HCT116 (cell line): ENCODE results near the gene CAST.

Source experiments
- EZH2 ChIP-seq: fragments of 200-600 bp; sonication (generic); IDR thresholded peaks from 2 replicates; pipeline ENCODE4 v1.6.1; 2017; ENCODE audit warnings: antibody characterized with exemption, mixed run types
- JUND ChIP-seq: IDR thresholded peaks from 2 replicates; pipeline ENCODE4 v1.6.1; 2012
- POLR2A ChIP-seq: IDR thresholded peaks from 2 replicates; pipeline ENCODE4 v1.7.0; 2011; ENCODE audit warnings: borderline replicate concordance; ENCODE audit not compliant: insufficient read depth, insufficient read length; ENCODE audit errors: extremely low read depth
- TF ChIP-seq, protein P1 (sequence below), 3 experiments: fragments of 200-600 bp in 1 of 3; sonication (generic) in 1 of 3; IDR thresholded peaks in 2 of 3; conservative IDR thresholded peaks in 1 of 3; 2 replicates each; pipeline ENCODE4 v1.5.1; 2012 to 2017; ENCODE audit warnings: low read depth in 2 of 3, low read length in 2 of 3, antibody characterized with exemption in 1 of 3, borderline replicate concordance in 1 of 3, control low read depth in 1 of 3, mild to moderate bottlenecking in 1 of 3, mixed read lengths in 1 of 3, mixed run types in 1 of 3, moderate library complexity in 1 of 3; ENCODE audit not compliant: insufficient read depth in 1 of 3
- TF ChIP-seq, protein P2 (sequence below): IDR thresholded peaks from 2 replicates; pipeline ENCODE4 v1.6.1; 2012
- TF ChIP-seq, protein P3 (sequence below): IDR thresholded peaks from 2 replicates; pipeline ENCODE4 v1.6.1; 2012

DNA sequence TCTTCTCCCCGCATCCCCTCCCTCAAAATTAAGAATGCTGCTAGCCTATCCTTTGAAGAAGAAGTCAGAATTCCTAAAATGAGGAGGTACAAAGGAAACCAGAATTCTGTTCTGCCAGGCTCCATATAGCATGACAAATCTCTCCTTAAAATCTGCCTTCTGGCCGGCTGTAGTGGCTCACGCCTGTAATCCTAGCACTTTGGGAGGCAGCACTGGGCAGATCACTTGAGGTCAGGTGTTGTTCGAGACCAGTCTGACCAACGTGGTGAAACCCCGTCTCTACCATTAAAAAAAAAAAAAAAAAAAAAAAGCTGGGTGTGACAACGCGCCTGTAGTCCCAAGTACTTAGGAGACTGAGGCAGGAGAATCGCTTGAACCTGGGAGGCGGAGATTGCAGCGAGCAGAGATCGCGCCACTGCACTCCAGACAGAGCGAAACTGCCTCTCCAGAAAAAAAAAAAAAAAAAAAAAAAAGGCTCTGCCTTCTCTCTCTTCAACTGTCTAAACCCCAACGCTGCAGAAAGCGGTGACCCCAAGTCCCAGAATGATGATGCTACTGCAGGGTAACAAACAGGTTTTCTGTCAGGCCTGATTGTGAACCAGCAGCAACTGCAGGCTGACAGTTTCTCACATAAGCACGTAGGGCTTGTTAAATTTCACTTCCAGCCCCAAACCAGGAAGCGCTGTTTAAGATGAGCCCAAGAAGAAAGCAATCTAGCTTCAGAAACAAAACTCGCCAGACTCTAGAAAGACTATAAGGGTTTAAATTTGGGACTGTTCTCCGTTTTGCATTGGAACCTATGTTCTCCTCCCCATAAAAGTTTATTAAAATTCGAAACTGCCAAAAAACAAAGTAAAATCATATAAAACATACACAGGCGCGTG, 963 bp upstream of the CAST start:
- TF ChIP-seq, protein P1, sequence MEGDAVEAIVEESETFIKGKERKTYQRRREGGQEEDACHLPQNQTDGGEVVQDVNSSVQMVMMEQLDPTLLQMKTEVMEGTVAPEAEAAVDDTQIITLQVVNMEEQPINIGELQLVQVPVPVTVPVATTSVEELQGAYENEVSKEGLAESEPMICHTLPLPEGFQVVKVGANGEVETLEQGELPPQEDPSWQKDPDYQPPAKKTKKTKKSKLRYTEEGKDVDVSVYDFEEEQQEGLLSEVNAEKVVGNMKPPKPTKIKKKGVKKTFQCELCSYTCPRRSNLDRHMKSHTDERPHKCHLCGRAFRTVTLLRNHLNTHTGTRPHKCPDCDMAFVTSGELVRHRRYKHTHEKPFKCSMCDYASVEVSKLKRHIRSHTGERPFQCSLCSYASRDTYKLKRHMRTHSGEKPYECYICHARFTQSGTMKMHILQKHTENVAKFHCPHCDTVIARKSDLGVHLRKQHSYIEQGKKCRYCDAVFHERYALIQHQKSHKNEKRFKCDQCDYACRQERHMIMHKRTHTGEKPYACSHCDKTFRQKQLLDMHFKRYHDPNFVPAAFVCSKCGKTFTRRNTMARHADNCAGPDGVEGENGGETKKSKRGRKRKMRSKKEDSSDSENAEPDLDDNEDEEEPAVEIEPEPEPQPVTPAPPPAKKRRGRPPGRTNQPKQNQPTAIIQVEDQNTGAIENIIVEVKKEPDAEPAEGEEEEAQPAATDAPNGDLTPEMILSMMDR (IDR thresholded peaks at IDR 0.05 in 2 of 3, conservative IDR thresholded peaks at IDR 0.05 in 1 of 3; ENCODE audit: borderline replicate concordance in 1 of 3, insufficient read depth in 1 of 3, low read depth in 2 of 3, low read length in 2 of 3): no peak
- TF ChIP-seq, protein P2, sequence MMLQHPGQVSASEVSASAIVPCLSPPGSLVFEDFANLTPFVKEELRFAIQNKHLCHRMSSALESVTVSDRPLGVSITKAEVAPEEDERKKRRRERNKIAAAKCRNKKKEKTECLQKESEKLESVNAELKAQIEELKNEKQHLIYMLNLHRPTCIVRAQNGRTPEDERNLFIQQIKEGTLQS: no peak
- TF ChIP-seq, protein P3, sequence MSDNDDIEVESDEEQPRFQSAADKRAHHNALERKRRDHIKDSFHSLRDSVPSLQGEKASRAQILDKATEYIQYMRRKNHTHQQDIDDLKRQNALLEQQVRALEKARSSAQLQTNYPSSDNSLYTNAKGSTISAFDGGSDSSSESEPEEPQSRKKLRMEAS: 0 out of 2 replicates have a peak, but pooled peaks have one; percentile 9
- TF ChIP-seq POLR2A (no peak), EZH2 (no peak), JUND (no peak)
